ENCODE data around the gene PSMC1.
A peak's percentile ranks its signal among the peaks of the same experiment; 100 is the strongest.

Gene PSMC1

DNA sequence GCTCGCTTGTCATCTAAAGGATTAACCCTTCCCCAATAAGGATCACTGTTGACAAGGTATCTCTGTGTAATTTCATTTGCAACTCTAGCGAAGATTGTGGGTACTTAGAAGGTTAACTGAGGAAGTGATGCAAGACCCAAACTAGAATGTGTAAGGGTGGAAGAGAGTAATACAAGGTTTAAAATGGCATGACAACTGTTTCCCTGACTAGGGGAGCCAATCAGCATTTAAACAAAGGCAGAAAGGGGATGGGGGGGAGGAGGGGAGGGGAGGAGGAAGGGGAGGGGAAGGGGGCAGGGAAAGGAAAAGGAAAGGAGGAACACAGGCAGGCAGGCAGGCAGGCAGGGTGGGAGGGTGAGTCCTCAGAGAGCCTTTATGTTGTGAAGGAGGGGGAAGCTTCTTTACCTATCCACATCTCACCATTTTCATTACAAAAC lies 44.3 kb downstream of the PSMC1 start:
- no peak for TF ChIP-seq CTCF (conservative IDR thresholded peaks at IDR 0.05; ENCODE audit: low read depth)
- H3K27ac ChIP-seq = no peak overlapping the region; the same call in 1 of the 2 replicates
- ChIA-PET CTCF (interaction anchor here (0.7 to 1.6 kb wide), 5 partner anchors 10 to 873 kb away, joined by 3 to 5 read pairs (median 3); no protein-coding TSS in a partner anchor), POLR2A (ENCODE audit: low non-redundant PET) (no interaction called here)
- peak; percentile 14 for DNase-seq (ENCODE audit: low spot score)

DNA sequence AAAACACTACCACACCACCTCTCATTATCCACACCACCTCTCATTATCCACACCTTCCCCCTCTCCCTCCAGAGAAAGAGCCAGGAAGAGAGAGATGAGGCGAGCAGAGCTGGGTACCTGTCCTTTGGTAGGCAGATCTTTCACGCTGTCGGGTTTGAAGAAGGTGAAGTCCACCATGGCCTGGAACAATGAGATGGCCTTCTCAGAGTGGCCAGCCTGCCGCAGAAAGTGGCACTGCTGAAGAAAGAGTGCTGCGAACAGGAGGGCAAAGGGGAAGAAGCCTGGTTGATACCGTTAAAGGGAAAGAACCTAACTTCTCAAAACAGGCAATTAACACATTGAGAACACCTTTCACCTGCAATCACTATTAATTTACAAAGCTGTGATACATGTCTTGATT lies 44.8 kb downstream of the PSMC1 start:
- no peak for TF ChIP-seq CTCF (conservative IDR thresholded peaks at IDR 0.05; ENCODE audit: low read depth)
- POLR2A ChIA-PET (ENCODE audit: low non-redundant PET) = interaction anchor here (0.8 kb wide), 1 partner anchor 96 kb away, joined by 3 read pairs; no protein-coding TSS in a partner anchor
- DNase-seq (ENCODE audit: low spot score) = no peak
- H3K27ac ChIP-seq = peak overlapping the region; percentile 57
- CTCF ChIA-PET = interaction anchor here (0.6 to 1.6 kb wide), 10 partner anchors 9 to 873 kb away, joined by 3 to 7 read pairs (median 4); no protein-coding TSS in a partner anchor

DNA sequence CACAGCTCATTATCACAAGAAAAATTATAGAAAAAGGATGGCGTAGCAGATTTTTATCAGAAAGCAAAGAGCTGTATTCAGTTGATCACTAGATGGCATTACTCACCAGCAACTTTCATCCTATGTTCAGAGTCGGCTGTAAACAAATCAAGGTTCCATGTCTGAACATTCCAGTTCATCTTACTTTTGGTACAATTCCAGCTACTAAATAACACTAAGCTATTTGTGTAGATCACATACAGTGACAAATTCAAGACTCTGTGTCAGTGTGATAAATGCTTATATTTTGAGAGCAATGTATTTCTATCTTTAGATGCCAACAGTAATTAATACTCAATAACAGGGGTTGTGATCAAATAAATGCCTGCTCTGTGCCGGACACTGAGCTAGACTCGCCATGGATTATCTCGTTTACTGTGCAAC lies 45.3 kb downstream of the PSMC1 start:
- no peak overlapping the region for H3K27ac ChIP-seq
- POLR2A ChIA-PET (ENCODE audit: low non-redundant PET) = interaction anchor here (0.8 kb wide), 1 partner anchor 96 kb away, joined by 3 read pairs; no protein-coding TSS in a partner anchor
- peak; percentile 30 for DNase-seq (ENCODE audit: low spot score)
- CTCF ChIA-PET = interaction anchor here (0.6 to 1.6 kb wide), 10 partner anchors 9 to 501 kb away, joined by 3 to 7 read pairs (median 4); no protein-coding TSS in a partner anchor
- peak; percentile 53 for TF ChIP-seq CTCF (conservative IDR thresholded peaks at IDR 0.05; ENCODE audit: low read depth)

DNA sequence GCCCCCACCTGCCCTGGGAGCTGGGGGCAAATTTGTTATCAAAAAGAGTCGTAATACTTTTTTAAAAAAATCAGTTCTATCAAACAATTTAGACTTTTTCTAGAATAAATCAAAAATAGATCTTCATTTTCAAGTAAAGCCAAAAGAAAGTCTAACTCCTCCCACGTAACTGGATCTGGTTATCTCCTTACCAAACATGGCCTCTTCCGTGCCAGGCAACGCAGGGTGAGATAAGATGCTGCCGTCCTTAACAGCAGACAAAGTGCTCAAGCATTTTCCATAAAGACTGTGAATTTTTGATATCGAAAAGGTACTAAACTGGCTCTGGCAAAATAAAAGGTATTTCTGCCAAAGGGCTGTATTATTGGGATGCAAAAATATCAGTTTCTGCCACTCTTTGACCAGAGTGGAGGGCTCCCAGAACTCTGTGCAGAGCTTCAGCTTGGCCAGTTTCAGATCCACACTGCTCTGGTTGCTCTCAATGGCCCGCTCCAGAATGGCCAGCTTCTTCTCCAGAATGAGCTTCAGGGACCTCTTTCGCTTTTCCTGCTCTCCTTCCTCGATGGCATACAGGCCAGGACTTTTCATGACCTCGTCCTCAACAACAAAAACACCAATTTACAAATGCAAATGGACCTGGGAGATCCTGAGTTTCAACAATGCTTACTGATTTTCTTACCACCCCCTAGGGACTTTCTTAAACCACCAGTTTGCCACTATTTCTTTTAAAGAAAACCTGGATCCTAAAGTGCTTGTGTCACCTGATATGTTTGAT lies 46.4 kb downstream of the PSMC1 start:
- ChIA-PET CTCF (interaction anchor here (0.7 kb wide), 1 partner anchor 48 kb away, joined by 6 read pairs; no protein-coding TSS in a partner anchor), POLR2A (ENCODE audit: low non-redundant PET) (no interaction called here)
- no peak for DNase-seq (ENCODE audit: low spot score)
- no peak for TF ChIP-seq CTCF (conservative IDR thresholded peaks at IDR 0.05; ENCODE audit: low read depth)
- no peak overlapping the region for H3K27ac ChIP-seq

- ChIA-PET POLR2A (ENCODE audit: low non-redundant PET) (no interaction called here), CTCF (no interaction called here)
Measured at GRCh38 chr14:90303473-90303872, 47.1 kb downstream of the PSMC1 start.

GRCh38 chr14:90304502-90304901 lies 48.1 kb downstream of the PSMC1 start:
- ChIA-PET CTCF (no interaction called here), POLR2A (ENCODE audit: low non-redundant PET) (no interaction called here)
- no peak overlapping the region for H3K27ac ChIP-seq
- no peak for DNase-seq (ENCODE audit: low spot score)
- TF ChIP-seq CTCF (conservative IDR thresholded peaks at IDR 0.05; ENCODE audit: low read depth) = no peak

More at GRCh38 chr14:90303473-90303872, 47.1 kb downstream of the PSMC1 start:
- DNase-seq (ENCODE audit: low spot score) = no peak
- no peak overlapping the region for H3K27ac ChIP-seq
- no peak for TF ChIP-seq CTCF (conservative IDR thresholded peaks at IDR 0.05; ENCODE audit: low read depth)
